MCF 10A (cell line): ENCODE results near the gene ECSIT. TPM values are rescaled to one million over a fixed set of nuclear protein-coding genes. Genes with fewer than 3 reads are reported as not detected.
A peak's percentile ranks its signal among the peaks of the same experiment; 100 is the strongest.

Experiments used
- BruUV-seq: library from RNA; stranded (reverse); fragments of 400-500 nt; replicated peaks from 2 replicates; lab custom pipeline; 2021; lab: Mats Ljungman, UMichigan
- CTCF ChIA-PET: fragments of 300-600 bp; sonication (Branson Sonifier 250); formaldehyde crosslinking; extraction: SDS; loops from one replicate; lab custom pipeline; 2021; ENCODE audit warnings: antibody characterized with exemption, inconsistent platforms; lab: Yijun Ruan, JAX
- POLR2A ChIA-PET: fragments of 300-600, 350-650 bp; sonication (Branson Sonifier 250); formaldehyde crosslinking; extraction: SDS; loops from one replicate; lab custom pipeline; 2020; ENCODE audit warnings: antibody characterized with exemption, inconsistent platforms; lab: Yijun Ruan, JAX
- DNase-seq: peaks from one replicate; pipeline ENCODE4 v3.0.0-alpha.2; 2018; ENCODE audit not compliant: unreplicated experiment
- H3K27ac Mint-ChIP-seq: one replicate; pipeline ENCODE4 v1.8.0; 2022; ENCODE audit warnings: mild to moderate bottlenecking, low read depth, mixed read lengths; ENCODE audit not compliant: unreplicated experiment
- H3K27me3 Mint-ChIP-seq: one replicate; pipeline ENCODE4 v1.8.0; 2022; ENCODE audit warnings: mixed read lengths; ENCODE audit not compliant: insufficient read depth, unreplicated experiment
- H3K36me3 Mint-ChIP-seq: one replicate; pipeline ENCODE4 v1.8.0; 2022; ENCODE audit warnings: mild to moderate bottlenecking, moderate library complexity, mixed read lengths; ENCODE audit not compliant: insufficient read depth, unreplicated experiment
- H3K4me1 Mint-ChIP-seq: one replicate; pipeline ENCODE4 v1.8.0; 2022; ENCODE audit warnings: mixed read lengths; ENCODE audit not compliant: insufficient read depth, unreplicated experiment
- H3K4me3 Mint-ChIP-seq: one replicate; pipeline ENCODE4 v1.8.0; 2022; ENCODE audit warnings: mild to moderate bottlenecking, moderate library complexity, mixed read lengths; ENCODE audit not compliant: unreplicated experiment
- H3K9me3 Mint-ChIP-seq: one replicate; pipeline ENCODE4 v1.8.0; 2022; ENCODE audit warnings: mixed read lengths; ENCODE audit not compliant: unreplicated experiment
- intact Hi-C: fragments of 100-400 bp; cut with micrococcal nuclease; formaldehyde crosslinking; loops from 2 replicates; pipeline ENCODE4 v1.14.1; 2022
- total RNA-seq: library from RNA; stranded (reverse); gene quantifications from 2 replicates; pipeline ENCODE4 v1.2.3, GENCODE V29; 2022
- TF ChIP-seq, protein P1 (sequence below): fragments of 200-600 bp; IDR thresholded peaks from one replicate; pipeline ENCODE4 v1.8.0; 2022; ENCODE audit warnings: antibody characterized with exemption, mild to moderate bottlenecking; ENCODE audit not compliant: unreplicated experiment

ECSIT gene
- total RNA-seq, 1 experiment from 2014 or later = 26.8 TPM

GRCh38 chr19:11481534-11482383, 47.2 kb downstream of the ECSIT start:
- TF ChIP-seq, protein P1, sequence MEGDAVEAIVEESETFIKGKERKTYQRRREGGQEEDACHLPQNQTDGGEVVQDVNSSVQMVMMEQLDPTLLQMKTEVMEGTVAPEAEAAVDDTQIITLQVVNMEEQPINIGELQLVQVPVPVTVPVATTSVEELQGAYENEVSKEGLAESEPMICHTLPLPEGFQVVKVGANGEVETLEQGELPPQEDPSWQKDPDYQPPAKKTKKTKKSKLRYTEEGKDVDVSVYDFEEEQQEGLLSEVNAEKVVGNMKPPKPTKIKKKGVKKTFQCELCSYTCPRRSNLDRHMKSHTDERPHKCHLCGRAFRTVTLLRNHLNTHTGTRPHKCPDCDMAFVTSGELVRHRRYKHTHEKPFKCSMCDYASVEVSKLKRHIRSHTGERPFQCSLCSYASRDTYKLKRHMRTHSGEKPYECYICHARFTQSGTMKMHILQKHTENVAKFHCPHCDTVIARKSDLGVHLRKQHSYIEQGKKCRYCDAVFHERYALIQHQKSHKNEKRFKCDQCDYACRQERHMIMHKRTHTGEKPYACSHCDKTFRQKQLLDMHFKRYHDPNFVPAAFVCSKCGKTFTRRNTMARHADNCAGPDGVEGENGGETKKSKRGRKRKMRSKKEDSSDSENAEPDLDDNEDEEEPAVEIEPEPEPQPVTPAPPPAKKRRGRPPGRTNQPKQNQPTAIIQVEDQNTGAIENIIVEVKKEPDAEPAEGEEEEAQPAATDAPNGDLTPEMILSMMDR = no peak

DNA sequence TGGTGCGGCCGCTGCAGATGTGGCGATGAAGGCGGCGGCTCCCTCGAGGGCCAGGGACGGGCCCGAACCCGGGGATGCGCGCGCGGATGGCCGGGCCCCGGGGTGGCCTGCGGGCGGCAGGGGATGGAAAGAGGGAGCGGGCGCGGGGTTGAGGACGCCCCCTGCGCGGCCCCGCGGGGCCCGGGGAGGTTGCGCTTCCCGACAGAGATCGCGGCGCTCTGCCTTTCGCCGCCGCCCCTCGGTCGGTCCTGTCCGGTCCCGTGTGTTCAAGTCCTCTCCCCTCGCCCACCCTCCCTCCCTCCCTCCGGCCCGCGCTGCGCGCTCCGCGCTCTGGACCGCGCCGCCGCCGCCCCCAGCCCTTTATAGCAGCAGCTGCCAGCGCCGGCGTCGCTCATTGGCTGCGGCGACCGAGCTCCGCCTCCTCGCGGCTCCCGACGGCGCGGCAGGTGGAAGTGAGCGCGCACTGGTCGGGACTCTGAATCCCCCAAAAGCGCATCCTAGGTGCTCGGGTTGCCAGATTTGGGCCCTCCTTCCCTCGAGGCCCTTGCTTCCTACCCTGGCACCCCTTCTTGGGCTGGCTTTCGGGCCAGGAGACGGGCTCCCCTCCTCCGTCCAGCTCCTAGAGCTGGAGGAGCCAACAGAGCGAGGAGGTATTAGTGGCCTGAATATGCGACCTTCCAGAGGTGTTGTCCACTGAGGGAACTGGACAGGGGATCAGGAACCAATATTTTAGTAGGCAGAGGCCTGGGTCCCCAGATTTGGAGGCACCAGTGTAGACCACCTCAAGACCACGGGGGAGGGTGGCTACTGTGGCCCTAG, 48.0 kb downstream of the ECSIT start, which contains the start of gene ELAVL3:
Gene ELAVL3, minus strand, starts transcription at position 332 of the 819 bp plus-strand sequence. CDS start 438 bp downstream, outside the sequence.
- POLR2A ChIA-PET = no interaction called here
- CTCF ChIA-PET = interaction anchor here (0.6 to 2.5 kb wide), 2 partner anchors 99 to 343 kb away, joined by 3 to 12 read pairs; no protein-coding TSS in a partner anchor

More at GRCh38 chr19:11481534-11482383, 47.2 kb downstream of the ECSIT start:
- intact Hi-C loops = loop anchor here (1.0 kb wide), 1 partner anchor 188 kb away; no protein-coding TSS in a partner anchor
- no peaks in the 10 kb centered on the region for H3K36me3 Mint-ChIP-seq
- peaks cover 6% of the 10 kb centered on the region for H3K4me1 Mint-ChIP-seq
- BruUV-seq = no TSS peak
- ChIA-PET POLR2A (interaction anchor here (0.5 to 1.4 kb wide), 5 partner anchors 10 to 200 kb away, joined by 3 to 7 read pairs (median 4); no protein-coding TSS in a partner anchor), CTCF (interaction anchor here (0.7 to 2.5 kb wide), 21 partner anchors 9 to 620 kb away, joined by 3 to 12 read pairs (median 4); partner anchors contain the start of genes ECSIT and EPOR)
- H3K9me3 Mint-ChIP-seq = no peaks in the 10 kb centered on the region
- no peaks in the 10 kb centered on the region for H3K27me3 Mint-ChIP-seq
- no peak for DNase-seq
- peak overlapping the region; percentile 46 for H3K4me3 Mint-ChIP-seq
- no peak overlapping the region for H3K27ac Mint-ChIP-seq

GRCh38 chr19:11479898-11480714, 48.8 kb downstream of the ECSIT start:
- Mint-ChIP-seq H3K27ac (no peak overlapping the region), H3K4me1 (peaks cover 3% of the 10 kb centered on the region), H3K9me3 (no peaks in the 10 kb centered on the region), H3K27me3 (no peaks in the 10 kb centered on the region), H3K4me3 (no peak overlapping the region), H3K36me3 (no peaks in the 10 kb centered on the region)
- BruUV-seq = no TSS peak
- TF ChIP-seq, protein P1 = no peak
- CTCF ChIA-PET = interaction anchor here (0.6 kb wide), 1 partner anchor 343 kb away, joined by 3 read pairs; no protein-coding TSS in a partner anchor
- no peak for DNase-seq
- intact Hi-C loops = no loop called here
- POLR2A ChIA-PET = no interaction called here

More for the DNA sequence above, 48.0 kb downstream of the ECSIT start, which contains the start of gene ELAVL3:
- no peak within 1 kb of the TSS for H3K4me3 Mint-ChIP-seq
- H3K9me3 Mint-ChIP-seq = no peaks in the 10 kb centered on the region
- TF ChIP-seq, protein P1 = no peak
- intact Hi-C loops = no loop called here
- peaks cover 6% of the 10 kb centered on the region for H3K4me1 Mint-ChIP-seq
- H3K27ac Mint-ChIP-seq = no peak within 1 kb of the TSS
- no peak for DNase-seq
- H3K27me3 Mint-ChIP-seq = no peaks in the 10 kb centered on the region
- H3K36me3 Mint-ChIP-seq = no peaks in the 10 kb centered on the region
- no TSS peak for BruUV-seq
